ENCODE results near the gene SNRPB. TPM values are rescaled to one million over a fixed set of nuclear protein-coding genes. Genes with fewer than 3 reads are reported as not detected.

Gene SNRPB
- total and polyA plus RNA-seq, 2 donors (not counting 3 experiments of a cell fraction or from before 2014, with no cell fraction given): 296 to 340 TPM

GRCh38 chr20:2417213-2417541 lies 53.4 kb downstream of the SNRPB start:
- H3K4me3 ChIP-seq (replicated peaks in 1 of 3; ENCODE audit: insufficient read depth in 1 of 3, low read depth in 1 of 3, low read length in 3 of 3): no peak overlapping the region
- ChIA-PET POLR2A (no interaction called here), CTCF (interaction anchor here (1.0 kb wide), 1 partner anchor 35 kb away, joined by 3 read pairs; no protein-coding TSS in a partner anchor)
- H3K27ac ChIP-seq (ENCODE audit: insufficient read depth, low read depth, low read length): no peak overlapping the region
- TF ChIP-seq EZH2 (IDR thresholded peaks at IDR 0.05; ENCODE audit: borderline replicate concordance, low read depth, low read length, severe bottlenecking) (no peak), POLR2AphosphoS5 (IDR thresholded peaks at IDR 0.05; ENCODE audit: insufficient read depth, low read depth, low read length) (no peak), CTCF (IDR thresholded peaks at IDR 0.05; ENCODE audit: extremely low read depth in 1 of 2, insufficient read depth in 1 of 2, low read depth in 1 of 2, low read length in 2 of 2) (no peak), MYC (IDR thresholded peaks at IDR 0.05; ENCODE audit: low read depth, low read length) (no peak), MAX (IDR thresholded peaks at IDR 0.05; ENCODE audit: insufficient read depth, insufficient read length) (no peak), GATA2 (IDR thresholded peaks at IDR 0.05; ENCODE audit: insufficient read depth, insufficient read length, low read depth, low read length) (no peak), POLR2A (IDR thresholded peaks at IDR 0.05; ENCODE audit: low read depth, low read length) (no peak), JUN (IDR thresholded peaks at IDR 0.05; ENCODE audit: borderline replicate concordance, insufficient read depth, insufficient read length, low read depth) (no peak), FOS (IDR thresholded peaks at IDR 0.05; ENCODE audit: borderline replicate concordance, insufficient read depth, low read length) (no peak)
- no peaks in the 10 kb centered on the region for H3K36me3 ChIP-seq (ENCODE audit: control insufficient read depth in 2 of 2, extremely low read depth in 1 of 2, insufficient read depth in 2 of 2, low read length in 2 of 2)
- intact Hi-C loops (cut with micrococcal nuclease): no loop called here
- no peak overlapping the region for H2AFZ ChIP-seq (ENCODE audit: low read depth, low read length)
- no peaks in the 10 kb centered on the region for H3K4me1 ChIP-seq (ENCODE audit: control insufficient read depth, extremely low read depth, insufficient read depth, low read length)
- BruUV-seq (replicated peaks): no TSS peak
- no peaks in the 10 kb centered on the region for H3K79me2 ChIP-seq (ENCODE audit: control insufficient read depth, insufficient read depth, low read length)
- H3K4me2 ChIP-seq (ENCODE audit: insufficient read depth, low read length): no peak overlapping the region
- H3K27me3 ChIP-seq (ENCODE audit: control insufficient read depth in 2 of 2, insufficient read depth in 2 of 2, low read length in 2 of 2): peaks cover 2 to 12% of the 10 kb centered on the region in 2 experiments
- H3K9me3 ChIP-seq (replicated peaks; ENCODE audit: control insufficient read depth, insufficient read depth, low read length): no peaks in the 10 kb centered on the region
- H3K9ac ChIP-seq (replicated peaks; ENCODE audit: extremely low read depth, insufficient read depth, low read length): no peak overlapping the region
- no peak for FAIRE-seq
- dilution Hi-C loops (cut with MboI; ENCODE audit: extremely low pct_ligation_motif_present, low sequenced_read_pairs): no loop called here
- no peaks in the 10 kb centered on the region for H4K20me1 ChIP-seq (replicated peaks; ENCODE audit: control insufficient read depth, extremely low read depth, insufficient read depth, low read length)
- H3K9me1 ChIP-seq (replicated peaks; ENCODE audit: control insufficient read depth, extremely low read depth, insufficient read depth, low read length): no peaks in the 10 kb centered on the region
- no peak for DNase-seq (ENCODE audit: low read depth, low spot score)

Measured in endothelial cell of umbilical vein (primary cell).